NCI-H510A (cell line): Measurements from ENCODE around the gene SHISA6.

ENCODE experiments used
- DNase-seq: peaks from one replicate; lab custom pipeline; 2025; lab: John Stamatoyannopoulos, UW

Gene SHISA6

GRCh38 chr17:11353601-11354000 is 112.6 kb downstream of the SHISA6 start:
- DNase-seq, result no peak

DNA sequence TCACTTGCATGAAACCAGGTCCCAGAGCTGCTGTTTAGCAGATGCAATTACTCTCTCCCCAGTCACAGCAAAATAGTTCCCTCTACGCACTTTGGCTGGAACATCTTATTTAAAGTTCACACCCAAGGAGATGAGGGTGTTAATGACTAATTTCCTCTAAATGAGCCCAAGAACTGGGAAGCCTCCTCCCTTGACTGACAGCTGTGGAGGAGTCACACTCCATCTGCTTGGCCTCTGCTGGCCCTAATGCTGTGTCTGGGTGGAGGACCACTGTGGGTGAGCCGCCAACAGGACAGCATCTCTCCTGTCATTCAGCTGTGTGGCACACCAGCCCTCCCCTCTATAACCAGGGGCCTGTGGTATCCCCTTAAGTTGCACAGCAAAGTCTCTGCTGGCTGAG is 115.4 kb downstream of the SHISA6 start:
- DNase-seq, result no peak

- DNase-seq, result no peak
These were observed 122.6 kb downstream of the SHISA6 start for GRCh38 chr17:11363565-11364117.

DNA sequence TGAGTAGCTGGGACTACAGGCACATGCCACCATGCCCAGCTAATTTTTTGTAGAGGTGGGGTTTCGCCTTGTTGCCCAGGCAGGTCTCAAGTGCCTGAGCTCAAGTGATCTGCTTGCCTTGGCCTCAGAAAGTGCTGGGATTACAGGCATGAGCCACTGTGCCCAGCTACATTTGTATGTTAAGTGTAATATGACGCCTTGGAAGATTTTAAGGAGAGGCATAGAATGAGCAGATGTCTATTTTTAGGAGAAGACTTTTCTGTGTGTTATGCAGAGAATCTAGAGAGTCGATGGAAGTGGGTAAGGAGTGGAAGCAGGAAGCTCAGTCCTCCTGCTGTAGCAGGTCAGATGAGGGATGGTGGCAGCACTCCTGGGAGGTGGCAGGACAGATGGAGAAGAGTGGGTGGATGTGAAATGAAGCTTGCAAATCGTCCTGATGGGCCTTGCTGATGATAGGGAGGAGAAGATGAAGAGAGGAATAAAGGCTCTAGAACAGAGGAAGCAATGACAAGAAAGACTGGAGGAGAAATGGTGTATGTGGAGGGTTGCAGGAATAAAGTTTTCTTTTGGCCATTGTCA is 125.3 kb downstream of the SHISA6 start:
- DNase-seq, result no peak

DNA sequence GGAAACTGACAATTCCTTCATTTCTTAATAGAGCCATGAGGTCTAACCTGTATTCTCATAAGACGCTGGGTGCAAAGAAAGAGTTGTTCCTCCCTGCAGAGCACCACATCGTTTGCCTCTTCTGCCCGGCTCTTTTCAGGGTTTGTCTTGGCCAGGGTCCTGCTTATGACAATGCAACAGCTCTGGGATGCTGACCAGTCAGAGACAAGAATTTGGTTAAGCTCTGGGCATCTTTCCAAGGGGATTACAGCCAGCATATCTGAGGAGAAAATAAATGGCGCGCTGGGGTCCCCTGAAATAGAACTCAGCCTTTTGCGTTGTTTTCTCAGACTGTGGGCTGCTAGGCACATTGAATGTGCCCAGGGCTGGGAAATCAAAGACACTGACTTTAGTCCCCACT is 128.6 kb downstream of the SHISA6 start:
- DNase-seq, result no peak

GRCh38 chr17:11372692-11373091 is 131.7 kb downstream of the SHISA6 start:
- no peak for DNase-seq

- no peak for DNase-seq
These were observed 137.5 kb downstream of the SHISA6 start for GRCh38 chr17:11378506-11378905.

GRCh38 chr17:11380761-11381160 is 139.7 kb downstream of the SHISA6 start:
- no peak for DNase-seq

- no peak for DNase-seq
These were observed 142.1 kb downstream of the SHISA6 start for GRCh38 chr17:11383157-11383556.

- DNase-seq, result no peak
These were observed 143.1 kb downstream of the SHISA6 start for GRCh38 chr17:11384131-11384530.

DNA sequence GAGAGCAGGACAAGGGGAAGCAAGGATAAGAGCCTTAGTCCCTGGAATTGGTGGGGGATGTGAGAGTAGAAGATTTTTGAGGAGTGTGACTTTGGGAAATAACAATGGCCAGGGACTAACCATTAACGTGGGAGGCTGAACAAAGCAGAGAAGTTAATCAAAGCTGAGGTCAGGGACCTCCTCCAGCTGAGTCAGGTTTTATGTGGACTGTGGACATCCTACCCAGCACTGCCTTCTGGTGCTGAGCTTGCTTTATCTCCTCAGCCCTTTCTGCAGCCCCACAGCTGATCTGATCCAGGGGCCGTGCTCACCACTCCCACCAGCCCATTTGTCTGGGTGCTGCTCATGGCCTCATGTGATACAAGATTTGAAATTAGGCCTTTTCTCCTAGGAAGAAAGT is 146.6 kb downstream of the SHISA6 start:
- DNase-seq, result no peak

DNA sequence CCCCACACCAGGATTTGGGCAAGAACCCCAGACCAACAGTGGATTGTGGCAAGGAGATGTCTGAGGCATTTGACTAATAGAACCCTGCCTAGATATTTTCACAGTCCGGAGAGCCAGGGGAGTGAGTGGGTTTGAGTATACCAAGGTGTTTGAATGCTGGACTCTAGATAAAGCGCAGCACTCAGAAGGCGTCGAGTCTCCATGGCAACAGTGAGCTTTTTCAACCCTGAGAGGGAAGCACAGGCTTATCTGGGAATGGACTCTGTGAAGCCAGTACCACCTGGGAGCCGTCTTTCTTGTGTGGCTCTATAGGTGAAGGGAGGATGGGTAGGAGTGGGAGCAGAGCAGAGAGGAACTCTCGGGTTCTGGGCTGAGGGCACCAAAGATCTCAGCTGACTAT is 147.0 kb downstream of the SHISA6 start:
- no peak for DNase-seq

DNA sequence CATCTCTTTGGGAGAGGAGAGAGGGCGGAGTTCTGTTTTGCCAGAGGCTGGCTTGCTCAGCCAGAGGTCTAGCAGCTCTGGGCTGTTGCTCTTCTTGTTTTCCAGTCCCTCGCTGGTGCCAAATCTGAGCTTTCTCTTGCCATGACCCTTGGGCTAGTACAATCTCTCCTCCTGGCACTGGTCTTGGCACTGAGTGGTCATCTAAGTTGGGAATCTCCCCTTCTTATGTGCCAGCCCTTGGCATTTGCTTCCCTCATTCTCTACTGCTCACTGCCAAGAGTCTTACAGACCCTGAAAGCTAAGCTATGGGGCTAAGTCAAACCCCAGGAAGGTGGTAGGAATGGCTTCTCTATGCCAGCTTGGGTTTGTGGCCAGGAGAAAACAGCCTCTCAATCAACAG is 148.6 kb downstream of the SHISA6 start:
- DNase-seq, result no peak

DNA sequence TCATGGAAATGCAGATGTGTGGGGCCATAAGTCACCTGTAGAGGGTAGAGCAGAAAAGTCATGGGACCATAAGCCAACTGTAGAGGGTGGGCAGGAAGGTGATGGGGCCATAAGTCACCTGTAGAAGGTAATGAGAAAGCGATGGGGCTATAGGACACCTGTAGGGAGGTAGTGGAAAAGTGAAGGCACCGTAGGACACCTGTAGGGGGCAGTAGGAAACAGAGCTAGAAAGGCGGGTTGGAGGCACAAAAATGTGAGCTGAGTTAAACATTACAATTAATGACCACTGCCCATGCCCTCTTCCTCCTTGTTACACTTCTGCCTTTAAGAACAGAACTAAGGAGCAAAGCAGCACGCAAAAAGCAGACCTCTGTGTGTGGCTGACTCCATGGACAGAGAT is 150.1 kb downstream of the SHISA6 start:
- no peak for DNase-seq

GRCh38 chr17:11404431-11405276 is 163.6 kb downstream of the SHISA6 start:
- no peak for DNase-seq

- no peak for DNase-seq
These were observed 165.7 kb downstream of the SHISA6 start for GRCh38 chr17:11406716-11407115.

DNA sequence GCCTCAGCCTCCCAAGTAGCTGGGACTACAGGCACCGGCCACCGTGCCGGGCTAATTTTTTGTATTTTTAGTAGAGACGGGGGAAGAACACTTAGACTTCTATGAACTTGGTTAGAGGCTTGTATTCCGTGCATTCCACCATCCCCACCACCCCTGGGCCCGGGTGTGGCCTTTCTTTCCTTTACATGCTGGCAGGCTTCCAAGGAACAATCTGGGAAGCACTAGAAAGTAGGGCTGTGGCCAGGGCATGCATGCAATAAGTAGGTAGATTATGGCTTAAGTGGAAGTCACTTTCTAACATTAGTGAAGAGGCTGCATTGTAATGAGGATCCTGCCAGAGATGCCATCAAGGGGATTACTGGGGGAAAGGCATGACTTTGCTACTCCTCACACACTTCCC is 171.6 kb downstream of the SHISA6 start:
- DNase-seq, result no peak

DNA sequence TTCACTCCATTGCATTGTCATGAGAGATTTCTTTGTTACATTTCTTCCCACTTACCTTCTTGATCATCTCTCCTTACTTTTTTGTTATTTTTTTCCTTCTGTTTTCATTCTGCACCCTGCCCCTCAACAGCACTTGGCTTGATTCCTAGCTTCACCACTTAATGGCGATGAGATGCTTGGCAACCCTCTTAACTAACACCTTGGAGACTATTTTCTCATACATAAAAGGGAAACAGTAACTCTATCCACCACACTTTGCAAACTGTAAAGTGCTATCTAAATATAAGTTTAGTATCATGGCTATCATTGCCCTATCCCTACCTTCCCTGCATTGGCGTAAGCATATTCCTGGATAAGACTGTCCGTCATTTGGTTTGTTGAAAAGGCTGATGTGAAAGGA is 177.3 kb downstream of the SHISA6 start:
- no peak for DNase-seq

DNA sequence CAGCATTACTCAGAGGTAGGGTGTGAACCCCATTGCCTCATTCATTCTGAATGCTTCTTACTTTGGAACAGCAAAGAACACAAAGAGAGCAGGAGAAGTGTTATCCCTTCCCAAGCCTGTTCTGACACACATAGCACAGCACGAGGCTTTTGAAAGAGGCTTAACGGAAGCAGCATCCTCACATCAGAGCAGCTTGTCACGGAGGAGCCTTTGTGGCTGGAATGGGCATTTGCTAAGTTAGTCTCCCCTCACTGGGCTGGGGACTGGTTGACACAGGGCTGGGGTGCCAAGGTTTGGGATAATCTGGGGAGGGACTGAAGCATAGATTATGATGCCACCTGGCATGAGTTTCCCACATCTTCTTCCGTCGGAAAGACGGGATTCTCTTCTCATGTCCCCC is 189.7 kb downstream of the SHISA6 start:
- DNase-seq, result no peak

DNA sequence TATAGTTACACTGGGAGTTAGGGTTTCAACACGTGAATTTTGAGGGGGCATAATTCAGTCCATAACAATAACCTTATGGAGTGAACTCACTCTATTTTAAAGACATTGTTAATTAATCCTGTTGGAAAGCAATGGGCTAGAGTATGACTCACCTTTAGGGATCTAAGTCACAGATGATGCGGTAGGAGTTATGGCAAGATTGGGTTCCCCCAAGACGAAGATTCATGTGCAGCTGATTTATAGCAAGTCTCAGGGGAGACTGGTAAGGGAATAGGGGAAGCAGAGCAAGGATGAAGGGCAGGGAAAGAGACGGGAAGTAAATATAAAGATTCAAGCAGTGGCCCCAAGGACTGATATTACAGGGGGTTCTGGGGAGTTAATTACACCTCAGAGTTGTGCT is 197.7 kb downstream of the SHISA6 start:
- no peak for DNase-seq

- DNase-seq, result no peak
These were observed 200.0 kb downstream of the SHISA6 start for GRCh38 chr17:11441004-11441403.

GRCh38 chr17:11446316-11446715 is 205.3 kb downstream of the SHISA6 start:
- DNase-seq, result no peak

DNA sequence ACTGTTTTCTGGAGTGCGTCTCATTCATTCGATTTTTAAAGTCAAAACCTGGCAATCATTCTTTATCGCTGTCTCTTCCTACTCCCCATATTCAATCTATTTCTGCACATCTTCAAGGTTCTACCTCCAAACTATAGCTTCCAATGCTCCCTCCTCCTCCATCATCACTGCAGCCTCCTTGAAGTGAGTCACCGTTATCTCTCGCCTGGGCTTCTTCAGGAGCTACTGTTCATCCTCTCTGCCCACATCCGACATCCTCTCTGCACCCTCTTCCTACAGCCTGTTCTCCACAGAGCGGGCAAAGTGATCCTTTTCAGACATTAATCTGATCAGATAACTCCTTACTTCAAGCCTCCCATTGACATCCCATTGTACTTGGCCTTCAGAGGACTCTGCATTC is 213.1 kb downstream of the SHISA6 start:
- DNase-seq, result no peak

- DNase-seq, result no peak
These were observed 217.3 kb downstream of the SHISA6 start for GRCh38 chr17:11458279-11458678.
